ENCODE data around the gene SLC29A3.

SLC29A3 gene

DNA sequence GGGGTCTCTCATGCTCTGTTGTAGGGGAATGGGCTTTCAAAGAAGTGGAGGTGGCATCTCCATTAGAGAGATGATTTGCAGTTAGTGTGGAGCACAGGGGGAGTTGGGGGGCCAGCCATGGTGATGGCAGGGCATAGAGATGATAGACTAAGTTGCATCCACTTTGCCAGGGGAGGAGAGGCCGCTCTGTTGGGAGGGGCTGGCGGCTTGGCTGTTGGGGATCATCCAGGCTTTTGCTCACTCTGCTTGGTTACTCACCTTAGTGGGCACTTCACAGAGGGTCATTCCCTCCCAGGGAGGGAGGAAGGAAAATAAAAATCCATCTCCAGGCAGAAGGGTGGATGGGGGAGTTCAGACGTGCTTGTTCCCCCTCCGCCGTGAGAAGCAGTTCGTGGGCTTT lies 46.3 kb downstream of the SLC29A3 start:
- in situ Hi-C loops (cut with MboI; ENCODE audit: low sequenced_read_pairs), result no loop called here

DNA sequence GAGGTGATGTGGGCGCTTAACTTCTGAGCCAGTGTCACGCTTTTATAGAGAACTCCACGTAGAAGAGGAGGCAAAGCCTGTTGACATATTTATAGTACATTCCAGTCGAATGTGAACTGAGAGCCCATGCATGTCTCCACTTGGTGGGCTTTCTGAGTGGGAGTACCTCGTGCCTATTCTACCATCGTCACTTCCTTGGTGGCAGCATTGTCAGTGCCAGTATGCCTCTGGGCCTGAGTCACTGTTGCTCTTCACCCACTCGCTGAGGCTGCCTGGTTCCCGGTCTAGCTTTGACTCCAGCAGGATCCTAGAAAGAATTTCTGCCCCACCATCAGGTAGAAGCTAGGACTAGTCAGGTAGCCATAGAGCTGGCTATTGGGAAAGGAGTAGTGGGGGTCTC lies 47.6 kb downstream of the SLC29A3 start:
- in situ Hi-C loops (cut with MboI; ENCODE audit: low sequenced_read_pairs), result no loop called here

DNA sequence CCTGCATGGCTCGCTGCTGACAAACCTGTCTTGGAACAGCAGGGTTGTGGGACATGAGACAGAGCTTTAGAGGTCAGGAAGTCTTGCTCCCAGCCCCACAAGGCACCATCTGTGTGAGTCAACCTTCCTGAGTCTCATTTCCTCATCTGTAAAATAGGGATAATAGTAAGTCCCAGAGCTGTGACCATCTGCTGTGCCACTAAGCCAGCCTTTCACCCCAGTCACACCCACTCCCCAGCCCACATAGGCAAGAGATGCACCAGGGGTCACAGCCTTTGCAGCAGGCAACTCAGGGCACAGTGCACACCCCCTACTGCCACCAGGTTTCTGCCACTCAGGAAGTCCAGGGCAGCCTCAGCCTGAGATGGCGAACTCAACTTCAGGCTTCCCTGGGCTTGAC lies 48.2 kb downstream of the SLC29A3 start:
- in situ Hi-C loops (cut with MboI; ENCODE audit: low sequenced_read_pairs), result no loop called here

DNA sequence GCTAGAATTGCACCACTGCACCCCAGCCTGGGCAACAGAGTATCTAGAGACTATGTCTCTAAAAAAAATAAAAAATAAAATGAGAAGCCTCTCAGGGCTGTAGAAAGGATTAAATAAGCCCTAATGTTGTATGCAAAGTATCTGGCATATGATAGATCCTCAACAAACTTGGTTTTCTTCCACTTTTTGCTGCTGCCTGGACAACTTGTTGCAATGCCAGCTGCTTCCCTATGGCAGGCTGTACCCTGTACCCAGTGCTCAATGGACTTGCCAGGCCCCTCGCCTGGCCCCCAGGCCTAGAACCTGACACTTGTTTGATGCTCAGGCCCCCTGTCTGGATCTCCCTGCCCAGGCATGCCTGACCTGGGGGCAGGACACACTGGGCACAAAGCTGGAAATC lies 49.1 kb downstream of the SLC29A3 start:
- in situ Hi-C loops (cut with MboI; ENCODE audit: low sequenced_read_pairs), result no loop called here

DNA sequence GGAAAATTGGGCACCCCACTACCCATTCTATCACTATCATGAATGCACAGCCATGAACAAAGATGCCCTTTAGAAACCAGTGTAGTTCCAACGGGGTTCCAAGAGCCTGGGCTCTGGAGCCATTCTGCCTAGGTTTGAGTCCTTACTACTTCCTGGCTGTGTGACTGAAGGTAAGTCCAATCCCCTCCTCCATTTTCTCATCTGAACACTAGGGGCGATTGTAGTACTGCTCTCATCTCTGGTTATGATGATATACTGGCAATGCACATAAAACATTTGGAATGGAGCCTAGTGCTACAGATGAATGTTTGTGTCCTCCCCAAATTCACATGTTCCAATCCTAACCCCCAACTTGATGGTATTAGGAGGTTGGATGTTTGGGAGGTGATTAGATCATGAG lies 49.6 kb downstream of the SLC29A3 start:
- in situ Hi-C loops (cut with MboI; ENCODE audit: low sequenced_read_pairs), result no loop called here

DNA sequence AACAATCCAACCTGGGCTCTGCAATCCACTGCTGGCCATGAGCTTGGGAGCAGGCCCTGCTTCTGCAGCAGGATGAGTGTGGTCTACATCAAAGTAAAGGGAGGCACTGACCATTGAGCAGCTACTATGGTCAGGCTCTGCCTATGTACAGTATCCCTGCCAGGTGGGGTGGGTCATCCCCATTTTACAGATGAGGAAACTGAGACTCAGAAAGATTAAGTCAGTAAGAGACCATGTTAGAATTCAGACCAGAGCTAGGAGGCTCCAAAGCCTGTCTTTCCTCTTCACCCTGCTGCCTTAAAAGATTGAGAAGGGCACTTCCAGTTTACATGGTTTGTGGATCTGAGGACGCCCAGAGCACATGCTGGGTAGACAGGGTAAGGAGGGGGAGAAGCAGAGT lies 50.5 kb downstream of the SLC29A3 start:
- in situ Hi-C loops (cut with MboI; ENCODE audit: low sequenced_read_pairs), result no loop called here

DNA sequence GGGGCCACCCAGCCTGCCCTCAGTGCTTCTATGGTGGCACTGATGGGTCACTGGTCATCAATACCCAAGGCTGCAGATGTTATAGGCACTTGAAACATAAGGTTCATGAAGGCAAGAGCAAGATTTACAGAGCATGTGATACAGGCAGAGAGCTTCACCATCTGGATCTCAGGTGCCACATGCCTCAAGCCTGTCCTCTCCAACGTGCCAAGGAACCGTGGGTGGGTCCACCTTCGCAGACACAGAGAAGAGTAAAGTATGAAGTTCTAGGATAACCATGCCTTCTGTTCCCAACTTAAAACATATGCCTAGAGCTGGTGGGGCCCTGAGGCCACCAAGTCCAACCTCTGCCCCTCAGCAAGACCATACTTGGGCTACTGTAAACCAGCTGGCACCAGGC lies 51.0 kb downstream of the SLC29A3 start:
- in situ Hi-C loops (cut with MboI; ENCODE audit: low sequenced_read_pairs), result no loop called here

DNA sequence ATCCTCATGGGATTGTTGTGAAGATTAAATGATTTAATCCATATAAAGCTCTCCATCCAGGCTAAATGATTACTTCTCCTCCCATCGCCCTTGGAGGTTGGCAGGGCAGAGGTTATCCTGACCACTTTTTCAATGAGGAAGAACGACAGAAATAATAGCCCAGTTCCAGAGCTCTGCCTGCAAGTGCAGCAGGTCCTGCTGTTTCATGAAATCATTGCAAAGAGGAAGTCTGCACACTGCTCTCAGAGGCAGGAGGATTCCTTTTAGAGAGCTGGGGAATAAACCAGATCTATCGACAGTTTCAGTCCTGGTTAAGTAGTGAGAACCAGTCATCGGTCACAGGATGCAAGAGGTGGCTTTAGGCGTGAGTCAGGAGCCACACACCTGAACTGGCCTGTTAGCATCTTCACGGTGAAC lies 52.7 kb downstream of the SLC29A3 start:
- in situ Hi-C loops (cut with MboI; ENCODE audit: low sequenced_read_pairs), result no loop called here

DNA sequence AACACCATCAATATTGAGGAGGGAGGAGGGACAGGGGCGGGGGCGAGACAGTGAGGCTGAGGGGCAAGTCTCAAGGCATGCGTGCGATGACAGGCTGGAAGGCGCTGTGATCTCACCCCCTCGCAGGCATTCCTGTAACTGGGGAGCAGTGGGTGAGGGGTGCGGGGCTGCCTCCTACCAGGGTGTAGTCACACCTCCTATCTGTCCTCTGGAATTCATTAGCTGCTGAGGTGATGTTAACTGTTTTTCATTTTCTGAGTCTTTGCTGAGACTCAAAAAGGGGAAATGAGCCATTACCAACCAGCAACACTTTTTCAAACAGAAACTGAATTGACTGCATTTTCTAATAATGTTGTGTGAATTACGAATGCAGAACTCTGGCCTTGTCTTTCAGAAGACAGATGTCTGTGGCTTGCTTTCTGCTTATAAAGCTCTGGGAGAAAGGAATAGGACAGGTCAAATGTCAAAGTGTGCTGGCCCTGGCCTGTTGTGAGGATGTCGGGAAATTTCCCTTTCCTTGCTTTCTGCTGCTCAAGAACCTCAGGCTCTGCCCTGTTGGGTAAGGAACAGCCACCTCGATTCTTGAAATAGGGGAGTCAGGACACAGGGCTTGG lies 53.9 kb downstream of the SLC29A3 start:
- in situ Hi-C loops (cut with MboI; ENCODE audit: low sequenced_read_pairs), result no loop called here

DNA sequence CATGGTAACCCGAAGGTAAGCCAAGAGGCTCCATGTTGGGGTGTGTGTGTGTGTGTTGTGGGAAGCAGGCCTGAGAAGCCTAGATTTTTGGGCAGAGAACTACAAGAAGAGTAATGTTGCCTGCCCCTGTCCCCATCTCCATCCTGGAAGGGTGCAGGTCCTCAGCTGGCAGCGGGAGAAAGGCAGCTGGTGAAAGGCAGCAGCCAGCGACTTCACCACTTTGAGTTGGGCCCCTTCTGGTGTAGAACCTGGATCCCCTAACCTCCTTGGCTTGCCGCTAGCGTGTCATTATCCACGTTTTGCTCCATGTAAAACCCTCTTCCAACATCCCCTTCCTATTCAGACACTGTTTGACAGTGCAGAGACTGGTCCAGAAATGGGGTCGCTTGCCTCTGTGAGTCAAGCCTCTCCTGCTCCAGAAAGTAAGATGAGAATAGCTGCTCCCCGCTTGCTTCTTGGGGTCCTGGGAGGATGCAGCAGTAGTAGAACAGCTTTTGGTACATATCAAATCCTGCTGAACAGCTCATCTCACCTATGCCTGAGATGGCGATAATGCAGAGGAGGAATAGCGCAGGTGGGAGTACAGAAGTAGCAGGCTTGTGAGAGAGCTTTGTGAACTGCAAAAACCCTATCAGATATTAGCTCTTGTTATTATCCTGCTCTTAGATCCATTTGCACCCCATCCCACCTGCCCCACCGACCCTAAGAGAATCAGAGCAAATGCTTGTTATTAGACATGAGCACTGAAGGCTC lies 55.6 kb downstream of the SLC29A3 start:
- in situ Hi-C loops (cut with MboI; ENCODE audit: low sequenced_read_pairs), result no loop called here

DNA sequence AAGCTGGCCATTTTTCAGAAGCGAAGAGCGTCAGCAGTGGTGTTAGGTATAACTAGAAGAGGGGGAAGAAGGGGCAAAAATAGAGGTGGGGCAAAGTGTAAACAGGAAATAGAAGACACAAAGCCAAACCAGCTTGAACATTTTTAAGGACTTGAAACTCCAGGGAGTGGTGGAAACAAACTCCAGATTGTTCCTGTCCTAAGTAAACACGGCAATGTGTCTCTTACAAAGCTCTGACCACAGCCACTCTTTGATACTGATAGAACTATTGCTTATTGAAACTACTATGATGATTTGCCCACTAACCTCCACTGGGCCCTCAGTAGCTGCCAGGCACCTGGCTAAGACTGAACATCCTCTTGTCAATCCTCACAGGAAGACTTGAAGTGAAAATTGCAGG lies 56.9 kb downstream of the SLC29A3 start:
- in situ Hi-C loops (cut with MboI; ENCODE audit: low sequenced_read_pairs), result no loop called here

DNA sequence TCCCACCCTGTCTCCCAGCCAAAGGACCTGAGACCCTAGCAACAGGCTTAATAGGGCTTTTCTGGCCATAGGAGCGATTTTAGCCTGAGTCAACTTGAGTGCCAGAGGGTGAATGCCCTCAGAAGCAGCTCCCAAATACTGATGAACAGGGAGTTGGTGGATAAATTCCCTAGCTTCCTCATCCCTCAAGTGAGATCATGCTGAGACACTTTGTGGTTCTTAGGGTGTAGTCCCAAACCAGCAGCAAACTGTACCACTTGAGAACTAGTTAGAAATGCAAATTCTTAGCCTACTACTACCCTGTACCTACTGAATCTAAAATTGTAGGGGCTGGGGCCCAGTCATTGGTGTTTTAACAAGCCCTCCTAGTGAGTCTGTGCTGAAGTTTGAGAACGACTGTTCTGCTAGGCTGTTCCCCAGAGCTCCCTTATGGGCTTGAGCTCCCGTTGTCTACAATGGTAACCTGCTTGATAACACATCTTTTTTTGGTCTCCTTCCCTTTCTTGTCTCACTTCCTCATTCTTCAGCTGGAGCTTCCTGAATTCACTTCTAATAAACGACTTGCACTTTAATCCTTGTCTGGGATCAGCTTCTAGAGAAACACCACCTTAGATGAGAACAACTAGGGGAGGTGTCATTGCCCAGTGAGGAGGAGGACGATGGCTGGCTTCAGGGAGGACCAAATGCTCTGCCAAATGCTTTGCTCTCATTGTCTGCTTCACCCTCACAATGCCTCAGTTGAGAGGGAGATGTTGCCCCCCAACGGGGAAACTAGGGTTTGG lies 59.5 kb downstream of the SLC29A3 start:
- in situ Hi-C loops (cut with MboI; ENCODE audit: low sequenced_read_pairs), result no loop called here

DNA sequence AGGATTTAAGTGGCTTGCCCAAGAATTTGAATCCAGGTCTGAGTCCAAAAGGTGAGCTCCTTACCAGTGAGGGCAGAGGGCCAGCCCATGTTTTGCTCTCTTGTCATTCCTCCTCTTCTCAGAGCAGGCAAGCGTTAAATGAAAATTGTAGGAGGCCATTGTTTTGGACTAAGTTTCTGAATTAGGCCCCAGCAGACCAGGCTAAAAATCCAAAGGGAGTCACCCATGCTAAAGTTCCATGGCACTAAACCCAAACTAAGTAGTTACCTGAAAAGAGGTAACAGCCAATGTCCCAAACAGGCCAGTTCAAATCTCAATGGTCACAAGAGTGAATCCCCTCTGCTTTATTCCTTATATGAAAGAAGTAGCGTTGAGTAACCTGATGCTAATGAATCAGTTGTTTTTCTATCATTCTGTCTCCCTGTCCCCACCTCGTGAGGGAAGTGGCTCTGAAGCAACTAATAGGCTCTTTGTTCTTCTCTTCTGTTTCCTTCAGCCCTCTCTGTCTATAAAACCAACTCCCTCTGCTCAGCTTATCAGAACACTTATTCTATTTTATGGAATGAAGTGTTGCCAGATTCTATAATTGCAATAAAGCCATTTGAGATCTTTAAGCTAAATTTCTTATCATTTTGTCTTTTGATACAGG lies 60.2 kb downstream of the SLC29A3 start:
- in situ Hi-C loops (cut with MboI; ENCODE audit: low sequenced_read_pairs), result no loop called here

DNA sequence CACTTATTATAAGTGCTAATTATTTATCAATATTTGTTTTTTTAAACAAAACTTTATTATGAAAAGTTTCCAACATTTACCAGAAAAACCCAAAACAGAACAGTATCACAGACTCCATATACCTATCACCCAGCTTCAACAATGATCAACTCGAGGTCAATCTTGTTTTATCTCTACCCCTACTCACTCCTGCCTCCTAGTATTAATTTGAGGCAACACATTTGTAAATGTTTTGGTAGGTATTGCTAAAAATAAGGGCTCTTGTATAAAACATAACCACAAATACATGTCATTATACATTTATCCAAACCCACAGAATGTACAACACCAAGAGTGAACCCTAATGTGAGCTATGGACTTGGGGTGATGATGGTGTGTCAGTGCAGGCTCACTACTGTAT lies 61.8 kb downstream of the SLC29A3 start:
- in situ Hi-C loops (cut with MboI; ENCODE audit: low sequenced_read_pairs), result no loop called here

DNA sequence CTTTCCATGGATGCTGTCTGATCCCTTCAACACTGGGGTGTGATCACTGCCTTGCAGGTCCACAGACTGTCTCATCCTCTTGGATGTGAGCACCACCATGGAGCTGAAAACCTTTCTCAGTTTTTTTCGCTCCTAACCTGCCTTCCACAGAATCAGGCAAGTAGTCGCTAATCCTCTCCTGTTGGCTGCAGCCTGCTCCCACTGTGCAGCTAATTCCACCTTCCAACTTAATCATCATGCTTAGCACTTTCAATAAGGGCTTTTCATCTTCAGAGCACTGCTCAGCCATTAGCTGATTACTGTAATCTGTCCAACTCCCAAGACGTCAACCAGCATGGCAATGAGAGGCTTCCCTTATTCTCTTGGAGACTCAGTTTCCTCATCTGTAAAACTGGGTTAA lies 62.6 kb downstream of the SLC29A3 start:
- in situ Hi-C loops (cut with MboI; ENCODE audit: low sequenced_read_pairs), result no loop called here

DNA sequence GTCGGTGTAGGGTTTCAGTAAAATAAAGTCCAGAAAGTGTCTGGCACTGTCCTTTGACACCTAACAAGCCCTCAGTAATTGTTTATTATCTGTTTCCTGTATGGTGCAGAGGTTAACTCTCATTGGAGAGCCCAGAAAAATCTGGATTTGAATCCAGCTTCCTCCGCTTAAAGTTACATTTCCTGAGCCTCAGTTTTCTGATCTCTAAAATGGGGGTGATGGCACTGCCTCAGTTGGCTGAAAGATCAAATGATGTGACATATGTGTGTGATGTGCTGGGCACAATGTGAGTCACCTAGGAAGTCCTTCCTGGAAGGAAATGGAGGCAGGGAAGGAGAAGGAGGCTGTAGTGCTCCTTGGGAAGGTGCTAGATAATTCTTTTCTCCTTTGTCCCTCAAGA lies 63.0 kb downstream of the SLC29A3 start:
- in situ Hi-C loops (cut with MboI; ENCODE audit: low sequenced_read_pairs), result no loop called here

DNA sequence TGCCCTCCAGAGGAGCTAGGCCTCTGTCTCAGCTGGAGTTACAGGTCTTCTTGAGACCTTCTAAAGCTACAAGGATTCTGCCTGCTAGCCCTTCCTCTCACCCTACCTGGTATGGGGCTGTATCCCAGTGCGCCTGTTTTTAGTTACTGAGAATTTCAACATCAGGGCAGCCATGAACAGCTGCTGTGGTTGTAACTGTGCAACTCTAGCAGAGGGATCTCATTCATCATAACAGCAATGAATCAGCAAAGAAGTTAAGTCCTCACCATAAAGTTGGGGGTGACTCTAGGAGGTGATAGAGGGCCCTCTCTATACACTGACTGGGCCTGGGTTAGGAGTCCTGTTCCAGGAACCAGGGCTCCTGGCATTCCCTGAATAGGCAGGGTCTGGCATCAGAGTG lies 63.7 kb downstream of the SLC29A3 start:
- in situ Hi-C loops (cut with MboI; ENCODE audit: low sequenced_read_pairs), result no loop called here

DNA sequence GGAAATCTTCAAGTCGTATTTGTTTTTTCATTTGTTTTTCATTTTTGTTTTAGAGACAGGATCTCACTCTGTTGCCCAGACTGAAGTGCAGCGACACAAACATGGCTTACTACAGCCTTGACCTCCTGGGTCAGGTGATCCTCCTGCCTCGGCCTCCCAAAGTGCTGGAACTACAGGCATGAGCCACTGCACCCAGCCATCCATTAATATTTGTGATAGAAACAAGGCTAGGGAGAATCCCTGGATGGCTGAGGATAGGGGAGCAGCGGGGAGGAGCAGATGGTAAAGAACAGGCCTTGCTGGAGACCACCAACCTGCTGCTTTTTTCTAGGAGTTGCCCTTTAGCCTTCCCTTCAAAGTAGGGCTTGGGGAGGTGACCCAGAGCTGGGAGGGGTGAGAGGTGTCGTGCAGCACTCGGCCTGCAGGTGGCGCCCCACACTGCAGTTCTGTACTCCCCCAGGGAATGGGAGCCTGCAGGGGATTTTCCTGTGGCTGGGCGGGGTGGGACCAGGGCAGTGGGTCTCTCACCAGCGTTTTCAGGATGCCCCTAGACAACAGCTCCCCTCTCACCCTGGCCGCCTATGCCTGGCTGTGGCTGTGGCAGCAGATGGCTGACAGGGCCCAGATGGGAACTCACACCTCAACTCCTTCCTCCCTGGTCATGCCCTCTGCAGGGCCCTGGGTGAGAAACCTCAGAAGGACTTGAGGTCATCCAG lies 65.1 kb downstream of the SLC29A3 start:
- in situ Hi-C loops (cut with MboI; ENCODE audit: low sequenced_read_pairs), result no loop called here

DNA sequence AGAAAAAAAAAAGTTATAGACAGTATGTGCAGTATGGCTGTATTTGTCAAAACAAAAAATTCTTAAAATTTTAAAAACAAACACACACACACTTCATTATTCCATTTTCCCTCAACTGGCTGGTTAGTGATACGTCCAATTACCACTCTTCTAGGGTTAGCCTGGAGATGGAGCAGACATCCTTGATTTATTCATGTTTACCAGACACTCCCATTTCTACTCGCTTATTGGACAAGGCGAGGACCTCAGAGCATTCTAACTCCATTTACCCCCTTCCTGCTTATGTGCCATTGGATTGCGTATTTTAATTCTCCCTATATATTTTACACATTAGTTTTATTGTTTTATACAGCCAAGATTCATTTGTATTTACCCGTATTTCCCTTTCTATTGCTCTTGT lies 69.1 kb downstream of the SLC29A3 start:
- in situ Hi-C loops (cut with MboI; ENCODE audit: low sequenced_read_pairs), result no loop called here

DNA sequence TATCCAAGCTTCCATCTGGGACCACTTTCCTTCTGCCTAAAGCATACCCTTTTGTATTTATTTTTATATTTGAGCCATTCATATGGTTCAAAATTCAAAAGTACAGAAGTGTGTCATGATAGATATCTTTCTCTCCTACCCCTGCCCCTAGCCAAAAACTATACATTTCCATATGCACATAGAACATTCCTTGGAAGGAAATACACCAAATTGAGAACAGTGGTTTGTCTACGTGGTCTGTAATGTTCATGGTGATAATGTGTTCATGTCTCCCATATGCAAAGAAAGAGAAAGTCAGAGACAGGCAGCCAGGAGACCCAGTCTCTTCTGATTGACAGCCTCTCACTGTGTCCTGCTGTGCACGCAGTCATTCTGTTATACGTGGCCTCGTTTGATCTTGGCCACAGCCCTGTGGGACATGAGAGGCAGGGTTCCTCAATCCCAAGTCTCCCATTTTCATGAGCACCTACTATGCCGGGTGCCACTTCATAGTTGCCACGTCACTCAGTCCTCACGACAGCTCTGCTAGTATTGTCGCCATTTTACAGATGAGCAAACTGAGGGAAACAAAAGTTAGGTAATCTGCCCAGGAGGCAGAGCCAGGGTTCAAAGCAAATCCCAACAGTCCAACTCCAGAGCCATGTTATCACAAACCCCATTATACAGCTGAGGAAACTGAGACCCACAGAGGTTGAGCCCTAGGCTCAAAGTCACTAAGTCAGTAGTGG lies 69.7 kb downstream of the SLC29A3 start:
- in situ Hi-C loops (cut with MboI; ENCODE audit: low sequenced_read_pairs), result no loop called here

Measured in hTERT RPE-1 (cell line).